Sigmoid colon (tissue), 7 donors: ENCODE measurements around the gene ACOX3. TPM values are rescaled to one million over a fixed set of nuclear protein-coding genes. Genes with fewer than 3 reads are reported as not detected.

Source experiments
- DNase-seq: peaks from one replicate; pipeline ENCODE4 v3.0.0-alpha.2; 2019
- H3K27ac ChIP-seq, 4 donors: fragments of 200-600 bp; sonication (generic); one replicate each; pipeline ENCODE4 v1.5.1; 2016 to 2019; ENCODE audit warnings: mild to moderate bottlenecking in 1 of 4
- H3K27me3 ChIP-seq, 3 donors: fragments of 200-600 bp; sonication (generic); one replicate each; pipeline ENCODE4 v1.5.1; 2019; ENCODE audit warnings: mild to moderate bottlenecking in 1 of 3
- H3K36me3 ChIP-seq, 4 donors: fragments of 200-600 bp; sonication (generic); one replicate each; pipeline ENCODE4 v1.5.1; 2016 to 2019
- H3K4me1 ChIP-seq, 4 donors: fragments of 200-600 bp; sonication (generic); one replicate each; pipeline ENCODE4 v1.5.1; 2017 to 2019
- H3K4me3 ChIP-seq, 4 donors: fragments of 200-600 bp; sonication (generic); one replicate each; pipeline ENCODE4 v1.5.1; 2017 to 2019; ENCODE audit warnings: mild to moderate bottlenecking in 2 of 4, moderate library complexity in 1 of 4
- H3K9me3 ChIP-seq, 4 donors: fragments of 200-600 bp in 3 of 4; sonication (generic) in 3 of 4; one replicate each; pipeline versions ENCODE4 v1.5.1 to v1.6.1; 2013 to 2019
- EP300 ChIP-seq, 4 donors: sonication (generic); formaldehyde crosslinking; IDR thresholded peaks; one replicate each; pipeline ENCODE4 v1.6.1; 2017; ENCODE audit warnings: antibody characterized with exemption in 4 of 4
- POLR2A ChIP-seq, 2 donors: fragments of 450-650 bp; IDR thresholded peaks; one replicate each; pipeline ENCODE4 v1.6.1; 2016; ENCODE audit warnings: antibody characterized with exemption in 2 of 2, mild to moderate bottlenecking in 2 of 2, moderate library complexity in 2 of 2
- POLR2AphosphoS5 ChIP-seq, 4 donors: sonication (generic); formaldehyde crosslinking; IDR thresholded peaks; one replicate each; pipeline ENCODE4 v1.6.1; 2017; ENCODE audit warnings: antibody characterized with exemption in 4 of 4
- WGBS, 2 donors: extraction: QIAGEN DNeasy Blood & Tissue Kit; methylation state at CpG; one replicate each; pipeline ENCODE4 v1.1.7; 2013; 5-methylcytosine and 5-hydroxymethylcytosine counted together
- intact Hi-C: fragments of 100-400 bp; cut with DNase I; formaldehyde crosslinking; loops from one replicate; pipeline ENCODE4 v1.15.1; 2023
- polyA plus RNA-seq, 3 donors: library from polyadenylated mRNA; stranded (reverse); fragments of 200-250 nt; gene quantifications; one replicate each; pipeline ENCODE4 v1.2.3, GENCODE V29; 2013
- total RNA-seq, 4 donors: library from RNA; depleted of rRNA; stranded (reverse); fragments of >200 nt; gene quantifications; one replicate each; pipeline ENCODE4 v1.1.0, GENCODE V29; 2016
- TF ChIP-seq, protein P1 (sequence below), 4 experiments: fragments of 450-650 bp in 3 of 4; fragments of 200-600 bp in 1 of 4; IDR thresholded peaks; one replicate each; pipeline ENCODE4 v1.5.1; 2016 to 2019; ENCODE audit warnings: antibody characterized with exemption in 4 of 4, mild to moderate bottlenecking in 3 of 4, moderate library complexity in 2 of 4
- donor health status: healthy with polysubstance abuse.
- donor health status: Bipolar disorder and iron deficiency.
- donor health status: healthy.

The ACOX3 gene
- total and polyA plus RNA-seq, 7 donors, result 8.4 to 51.0 (median 24.8) TPM

- no peak for TF ChIP-seq POLR2AphosphoS5 (IDR thresholded peaks at IDR 0.05)
- TF ChIP-seq, protein P1, sequence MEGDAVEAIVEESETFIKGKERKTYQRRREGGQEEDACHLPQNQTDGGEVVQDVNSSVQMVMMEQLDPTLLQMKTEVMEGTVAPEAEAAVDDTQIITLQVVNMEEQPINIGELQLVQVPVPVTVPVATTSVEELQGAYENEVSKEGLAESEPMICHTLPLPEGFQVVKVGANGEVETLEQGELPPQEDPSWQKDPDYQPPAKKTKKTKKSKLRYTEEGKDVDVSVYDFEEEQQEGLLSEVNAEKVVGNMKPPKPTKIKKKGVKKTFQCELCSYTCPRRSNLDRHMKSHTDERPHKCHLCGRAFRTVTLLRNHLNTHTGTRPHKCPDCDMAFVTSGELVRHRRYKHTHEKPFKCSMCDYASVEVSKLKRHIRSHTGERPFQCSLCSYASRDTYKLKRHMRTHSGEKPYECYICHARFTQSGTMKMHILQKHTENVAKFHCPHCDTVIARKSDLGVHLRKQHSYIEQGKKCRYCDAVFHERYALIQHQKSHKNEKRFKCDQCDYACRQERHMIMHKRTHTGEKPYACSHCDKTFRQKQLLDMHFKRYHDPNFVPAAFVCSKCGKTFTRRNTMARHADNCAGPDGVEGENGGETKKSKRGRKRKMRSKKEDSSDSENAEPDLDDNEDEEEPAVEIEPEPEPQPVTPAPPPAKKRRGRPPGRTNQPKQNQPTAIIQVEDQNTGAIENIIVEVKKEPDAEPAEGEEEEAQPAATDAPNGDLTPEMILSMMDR (IDR thresholded peaks at IDR 0.05), result no peak
- no peak for TF ChIP-seq POLR2A (IDR thresholded peaks at IDR 0.05)
- TF ChIP-seq EP300 (IDR thresholded peaks at IDR 0.05), result no peak
These were observed 35.4 kb upstream of the ACOX3 start for GRCh38 chr4:8475751-8476575.

DNA sequence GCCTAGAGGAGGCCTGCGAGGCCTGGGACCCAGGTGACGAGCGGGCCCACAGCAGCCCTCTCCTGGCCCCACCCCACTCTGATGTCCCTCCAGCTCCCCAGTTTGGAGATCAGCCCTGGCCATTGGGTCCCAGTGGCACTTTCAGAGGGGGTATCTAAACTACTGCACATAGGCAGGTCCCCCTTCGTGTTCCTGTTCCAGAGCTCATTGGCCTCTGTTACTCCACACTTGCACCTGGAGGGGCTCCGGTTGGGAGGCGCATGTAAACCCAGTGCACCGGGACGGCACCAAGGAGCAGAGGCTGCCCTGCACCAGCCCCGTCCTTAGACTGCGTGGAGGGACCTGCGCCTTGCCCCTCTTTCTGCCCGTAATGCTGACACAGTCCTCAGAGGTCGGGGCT is 34.3 kb upstream of the ACOX3 start:
- TF ChIP-seq POLR2A (IDR thresholded peaks at IDR 0.05) (no peak), POLR2AphosphoS5 (IDR thresholded peaks at IDR 0.05) (no peak), EP300 (IDR thresholded peaks at IDR 0.05) (no peak)
- TF ChIP-seq, protein P1 (IDR thresholded peaks at IDR 0.05), result no peak
- H3K27ac ChIP-seq, result peak overlapping the region in 2 of 4 donors; percentile 80 to 82
- H3K9me3 ChIP-seq, result no peaks in the 10 kb centered on the region
- intact Hi-C loops, result no loop called here
- no peak overlapping the region for H3K4me3 ChIP-seq
- H3K4me1 ChIP-seq, result peaks cover 0 to 32% (median 29%) of the 10 kb centered on the region in 4 donors
- peaks cover 0 to 29% (median 5%) of the 10 kb centered on the region in 4 donors for H3K36me3 ChIP-seq
- WGBS, 2 donors, result 96 to 98% methylated on average over 13 of the region's 13 CpGs
- no peak for DNase-seq
- no peaks in the 10 kb centered on the region for H3K27me3 ChIP-seq

More at GRCh38 chr4:8475751-8476575, 35.4 kb upstream of the ACOX3 start:
- WGBS, 2 donors, result 92 to 94% methylated on average over 29 of the region's 29 CpGs
- Histone ChIP-seq H3K36me3 (peaks cover 0 to 27% (median 5%) of the 10 kb centered on the region in 4 donors), H3K4me1 (peaks cover 0 to 32% (median 29%) of the 10 kb centered on the region in 4 donors), H3K27ac (no peak overlapping the region), H3K9me3 (no peaks in the 10 kb centered on the region), H3K27me3 (no peaks in the 10 kb centered on the region), H3K4me3 (no peak overlapping the region)
- intact Hi-C loops, result no loop called here
- no peak for DNase-seq

DNA sequence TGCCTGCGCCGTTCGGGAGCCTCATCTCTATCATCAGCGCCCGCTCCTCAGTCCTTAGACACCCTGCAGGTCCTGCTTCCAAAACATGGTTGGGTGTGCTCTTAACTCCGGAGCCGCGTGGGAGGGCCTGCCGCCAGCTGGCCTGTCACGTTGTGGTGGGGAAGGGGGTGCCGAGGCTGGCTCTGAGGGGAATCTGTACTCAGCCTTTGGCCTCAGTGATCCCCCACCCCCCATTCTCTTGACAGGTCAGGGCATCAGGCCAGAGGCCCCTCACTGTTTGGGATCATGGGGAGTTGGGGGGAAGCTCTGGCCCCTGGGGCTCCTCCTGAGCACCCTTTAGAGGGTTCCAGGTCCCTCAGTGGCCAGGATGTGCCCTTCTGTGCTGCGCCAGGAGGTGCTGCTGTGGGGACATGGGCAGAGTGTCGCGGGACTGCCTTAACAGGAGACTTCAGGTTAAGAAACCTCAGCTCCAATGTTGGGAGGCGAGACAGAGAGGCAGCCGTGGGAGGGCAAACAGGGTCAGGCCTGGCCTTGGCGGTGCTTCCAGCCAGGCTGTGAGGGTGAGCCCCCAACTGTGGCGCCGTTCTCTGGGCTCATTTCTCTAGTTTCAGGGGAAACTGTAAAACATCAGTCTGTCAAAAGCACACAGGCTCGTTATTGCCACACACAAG is 33.5 kb upstream of the ACOX3 start:
- H3K4me1 ChIP-seq, result peaks cover 0 to 32% (median 29%) of the 10 kb centered on the region in 4 donors
- no peak overlapping the region for H3K4me3 ChIP-seq
- intact Hi-C loops, result loop anchor here (1.0 kb wide), 1 partner anchor 32 kb away; no protein-coding TSS in a partner anchor
- TF ChIP-seq EP300 (IDR thresholded peaks at IDR 0.05) (no peak), POLR2A (IDR thresholded peaks at IDR 0.05) (no peak), POLR2AphosphoS5 (IDR thresholded peaks at IDR 0.05) (no peak)
- TF ChIP-seq, protein P1 (IDR thresholded peaks at IDR 0.05), result no peak
- DNase-seq, result no peak
- no peaks in the 10 kb centered on the region for H3K9me3 ChIP-seq
- peaks cover 0 to 37% (median 7%) of the 10 kb centered on the region in 4 donors for H3K36me3 ChIP-seq
- H3K27me3 ChIP-seq, result no peaks in the 10 kb centered on the region
- peak overlapping the region; percentile 71 to 82 (median 80) for H3K27ac ChIP-seq
- WGBS, 2 donors, result 83 to 89% methylated on average over 20 of the region's 20 CpGs

DNA sequence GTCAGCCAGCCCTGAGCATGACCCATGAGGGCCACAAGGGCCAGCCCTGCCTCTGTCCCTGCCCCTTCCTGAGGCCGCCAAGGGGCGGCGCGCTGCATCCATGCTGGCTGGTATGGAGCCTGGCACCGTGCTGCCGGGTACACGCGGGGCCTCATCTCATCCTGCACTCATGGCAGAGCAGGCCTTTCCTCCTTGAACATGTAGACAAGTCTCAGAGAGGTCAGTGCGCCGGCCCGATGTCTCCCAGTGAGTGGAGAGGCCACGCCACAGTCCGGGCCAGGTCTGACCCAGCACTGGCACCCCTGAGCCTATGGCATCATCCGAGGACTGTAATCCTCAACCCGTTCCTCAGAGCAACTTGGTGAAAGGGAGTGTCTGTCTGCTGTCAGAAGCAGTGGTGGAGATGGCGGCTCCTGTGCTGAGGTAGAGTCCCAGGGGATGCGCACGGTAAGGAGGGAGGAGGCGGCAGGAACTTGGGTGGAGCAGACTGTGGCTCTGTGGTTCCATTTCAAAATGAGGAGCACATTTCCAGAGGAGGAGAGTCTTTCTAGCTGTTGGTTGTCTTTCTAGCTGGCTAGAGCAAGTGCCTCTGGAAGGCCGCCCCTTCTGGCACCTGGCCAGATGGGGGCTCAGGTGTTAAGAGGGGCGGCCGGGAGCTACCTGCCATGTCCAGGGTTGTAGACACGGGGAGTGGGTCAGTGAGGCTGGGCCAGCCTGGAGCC is 32.8 kb upstream of the ACOX3 start:
- no peaks in the 10 kb centered on the region for H3K27me3 ChIP-seq
- H3K4me3 ChIP-seq, result no peak overlapping the region
- H3K4me1 ChIP-seq, result peaks cover 0 to 32% (median 29%) of the 10 kb centered on the region in 4 donors
- H3K36me3 ChIP-seq, result peaks cover 0 to 44% (median 8%) of the 10 kb centered on the region in 4 donors
- intact Hi-C loops, result loop anchor here (1.0 kb wide), 1 partner anchor 33 kb away; no protein-coding TSS in a partner anchor
- H3K9me3 ChIP-seq, result no peaks in the 10 kb centered on the region
- H3K27ac ChIP-seq, result peak overlapping the region; percentile 71 to 82 (median 80)
- WGBS, 2 donors, result 89 to 91% methylated on average over 23 of the region's 23 CpGs
- DNase-seq, result no peak
- TF ChIP-seq POLR2A (IDR thresholded peaks at IDR 0.05), result no peak
- TF ChIP-seq EP300 (IDR thresholded peaks at IDR 0.05), result no peak
- TF ChIP-seq POLR2AphosphoS5 (IDR thresholded peaks at IDR 0.05), result no peak
- TF ChIP-seq, protein P1 (IDR thresholded peaks at IDR 0.05), result no peak
